ENCODE results near the gene MACROH2A2.

DNA sequence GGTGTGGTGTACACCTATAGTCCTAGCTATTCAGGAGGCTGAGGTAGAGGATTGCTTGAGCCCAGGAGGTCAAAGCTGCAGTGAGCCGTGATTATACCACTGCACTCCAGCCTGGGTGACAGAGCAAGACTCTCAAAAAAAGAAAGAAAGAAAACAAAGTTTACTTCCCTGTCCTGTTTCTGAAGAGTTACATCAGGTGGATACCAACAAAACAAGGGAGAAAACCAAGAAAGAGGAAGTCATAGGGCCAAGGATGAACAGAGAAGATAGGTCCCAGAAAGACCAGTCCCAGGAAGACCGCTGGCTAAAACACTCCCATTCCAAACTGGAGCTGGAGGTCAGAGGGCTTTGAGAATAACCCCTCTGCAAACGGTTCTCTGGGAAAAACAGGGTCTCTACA, 13.5 kb downstream of the MACROH2A2 start:
- TF ChIP-seq, protein P1, sequence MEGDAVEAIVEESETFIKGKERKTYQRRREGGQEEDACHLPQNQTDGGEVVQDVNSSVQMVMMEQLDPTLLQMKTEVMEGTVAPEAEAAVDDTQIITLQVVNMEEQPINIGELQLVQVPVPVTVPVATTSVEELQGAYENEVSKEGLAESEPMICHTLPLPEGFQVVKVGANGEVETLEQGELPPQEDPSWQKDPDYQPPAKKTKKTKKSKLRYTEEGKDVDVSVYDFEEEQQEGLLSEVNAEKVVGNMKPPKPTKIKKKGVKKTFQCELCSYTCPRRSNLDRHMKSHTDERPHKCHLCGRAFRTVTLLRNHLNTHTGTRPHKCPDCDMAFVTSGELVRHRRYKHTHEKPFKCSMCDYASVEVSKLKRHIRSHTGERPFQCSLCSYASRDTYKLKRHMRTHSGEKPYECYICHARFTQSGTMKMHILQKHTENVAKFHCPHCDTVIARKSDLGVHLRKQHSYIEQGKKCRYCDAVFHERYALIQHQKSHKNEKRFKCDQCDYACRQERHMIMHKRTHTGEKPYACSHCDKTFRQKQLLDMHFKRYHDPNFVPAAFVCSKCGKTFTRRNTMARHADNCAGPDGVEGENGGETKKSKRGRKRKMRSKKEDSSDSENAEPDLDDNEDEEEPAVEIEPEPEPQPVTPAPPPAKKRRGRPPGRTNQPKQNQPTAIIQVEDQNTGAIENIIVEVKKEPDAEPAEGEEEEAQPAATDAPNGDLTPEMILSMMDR (IDR thresholded peaks at IDR 0.05; ENCODE audit: low read depth, low read length) = no peak
- no peak for TF ChIP-seq EZH2phosphoT487 (IDR thresholded peaks at IDR 0.05; ENCODE audit: low read depth)

Measured in OCI-LY3 (cell line).